GM12865 (cell line): ENCODE results near the gene BIRC6.

Experiments used
- DNase-seq: peaks from one replicate; pipeline ENCODE4 v3.0.0; 2010; ENCODE audit warnings: low read depth
- H3K4me3 ChIP-seq: 2 replicates; pipeline ENCODE4 v1.5.1; 2011; ENCODE audit warnings: mild to moderate bottlenecking, low read depth, low read length, control low read depth
- TF ChIP-seq, protein P1 (sequence below): IDR thresholded peaks from 2 replicates; pipeline ENCODE4 v1.5.1; 2011; ENCODE audit warnings: low read length, control low read depth, low read depth, inconsistent platforms; ENCODE audit not compliant: insufficient read depth; ENCODE audit errors: missing control alignments

The BIRC6 gene

DNA sequence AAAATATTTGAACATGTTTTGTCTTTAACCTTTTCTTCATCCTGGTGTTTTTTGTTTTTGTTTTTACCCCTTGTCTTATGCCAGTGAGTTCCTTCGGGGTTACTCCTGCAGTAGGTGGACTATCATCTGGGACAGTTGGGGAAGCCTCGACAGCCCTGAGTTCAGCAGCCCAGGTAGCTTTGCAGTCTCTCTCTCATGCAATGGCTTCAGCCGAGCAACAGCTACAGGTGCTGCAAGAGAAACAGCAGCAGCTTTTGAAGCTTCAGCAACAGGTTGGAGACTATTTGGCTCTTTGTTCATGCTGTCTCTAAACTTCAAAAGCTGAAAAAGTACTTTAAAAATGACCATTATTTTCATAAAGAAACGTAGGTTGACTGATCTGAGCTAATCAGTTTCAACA, 106.3 kb downstream of the BIRC6 start:
- no peak for DNase-seq
- TF ChIP-seq, protein P1, sequence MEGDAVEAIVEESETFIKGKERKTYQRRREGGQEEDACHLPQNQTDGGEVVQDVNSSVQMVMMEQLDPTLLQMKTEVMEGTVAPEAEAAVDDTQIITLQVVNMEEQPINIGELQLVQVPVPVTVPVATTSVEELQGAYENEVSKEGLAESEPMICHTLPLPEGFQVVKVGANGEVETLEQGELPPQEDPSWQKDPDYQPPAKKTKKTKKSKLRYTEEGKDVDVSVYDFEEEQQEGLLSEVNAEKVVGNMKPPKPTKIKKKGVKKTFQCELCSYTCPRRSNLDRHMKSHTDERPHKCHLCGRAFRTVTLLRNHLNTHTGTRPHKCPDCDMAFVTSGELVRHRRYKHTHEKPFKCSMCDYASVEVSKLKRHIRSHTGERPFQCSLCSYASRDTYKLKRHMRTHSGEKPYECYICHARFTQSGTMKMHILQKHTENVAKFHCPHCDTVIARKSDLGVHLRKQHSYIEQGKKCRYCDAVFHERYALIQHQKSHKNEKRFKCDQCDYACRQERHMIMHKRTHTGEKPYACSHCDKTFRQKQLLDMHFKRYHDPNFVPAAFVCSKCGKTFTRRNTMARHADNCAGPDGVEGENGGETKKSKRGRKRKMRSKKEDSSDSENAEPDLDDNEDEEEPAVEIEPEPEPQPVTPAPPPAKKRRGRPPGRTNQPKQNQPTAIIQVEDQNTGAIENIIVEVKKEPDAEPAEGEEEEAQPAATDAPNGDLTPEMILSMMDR, result no peak

DNA sequence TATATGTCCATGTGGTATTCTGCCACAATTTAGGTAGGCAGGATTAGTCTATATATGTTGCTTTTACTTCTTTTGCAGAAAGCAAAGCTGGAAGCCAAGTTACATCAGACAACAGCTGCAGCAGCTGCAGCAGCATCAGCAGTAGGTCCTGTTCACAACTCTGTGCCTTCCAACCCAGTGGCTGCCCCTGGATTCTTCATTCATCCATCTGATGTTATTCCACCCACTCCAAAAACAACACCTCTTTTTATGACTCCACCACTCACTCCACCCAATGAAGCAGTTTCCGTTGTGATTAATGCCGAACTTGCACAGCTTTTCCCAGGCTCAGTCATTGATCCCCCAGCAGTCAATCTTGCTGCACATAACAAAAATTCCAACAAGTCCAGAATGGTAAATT, 107.6 kb downstream of the BIRC6 start:
- DNase-seq, result no peak
- TF ChIP-seq, protein P1, result no peak
- no peak overlapping the region for H3K4me3 ChIP-seq

More for the DNA sequence above, 106.3 kb downstream of the BIRC6 start:
- no peak overlapping the region for H3K4me3 ChIP-seq

DNA sequence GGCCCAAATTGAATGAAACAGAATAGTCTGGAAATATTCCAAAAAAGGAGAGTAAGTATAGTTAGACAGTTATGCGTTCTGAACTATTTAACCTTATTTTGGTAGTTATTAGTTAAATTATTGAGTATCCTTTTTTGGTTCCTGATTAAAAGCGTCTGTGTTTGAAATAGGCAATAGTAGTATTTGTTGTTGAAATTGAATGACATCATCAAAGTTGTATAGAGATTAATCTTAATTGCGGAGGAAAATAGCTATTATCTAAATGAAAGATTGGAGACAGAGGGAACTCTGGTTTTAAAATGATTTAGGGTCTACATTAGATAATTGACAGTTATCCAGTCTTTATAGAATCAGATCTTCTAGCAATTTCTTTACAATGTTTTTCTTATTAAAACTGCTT, 115.8 kb downstream of the BIRC6 start:
- DNase-seq, result no peak
- TF ChIP-seq, protein P1, result no peak

DNA sequence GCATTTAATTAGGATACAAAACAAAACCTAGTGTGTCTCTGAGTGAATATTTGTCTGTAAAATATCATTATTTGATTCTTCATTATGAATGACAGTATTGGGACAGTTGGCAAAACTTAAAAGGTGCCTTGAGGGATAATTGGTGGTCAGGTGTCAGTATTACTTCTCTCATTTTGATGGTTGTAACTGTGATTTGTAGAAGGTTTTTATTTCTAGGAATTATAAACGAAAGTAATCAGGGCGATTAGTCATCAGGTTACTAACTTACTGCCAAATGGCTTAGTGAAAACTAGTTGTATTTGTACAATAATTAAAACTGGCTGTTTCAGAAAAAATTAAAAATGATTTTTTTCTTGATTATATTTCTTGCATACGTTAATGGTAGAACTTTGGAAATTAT, 117.6 kb downstream of the BIRC6 start:
- no peak overlapping the region for H3K4me3 ChIP-seq
- TF ChIP-seq, protein P1, result no peak
- no peak for DNase-seq

More for the DNA sequence above, 115.8 kb downstream of the BIRC6 start:
- H3K4me3 ChIP-seq, result no peak overlapping the region

DNA sequence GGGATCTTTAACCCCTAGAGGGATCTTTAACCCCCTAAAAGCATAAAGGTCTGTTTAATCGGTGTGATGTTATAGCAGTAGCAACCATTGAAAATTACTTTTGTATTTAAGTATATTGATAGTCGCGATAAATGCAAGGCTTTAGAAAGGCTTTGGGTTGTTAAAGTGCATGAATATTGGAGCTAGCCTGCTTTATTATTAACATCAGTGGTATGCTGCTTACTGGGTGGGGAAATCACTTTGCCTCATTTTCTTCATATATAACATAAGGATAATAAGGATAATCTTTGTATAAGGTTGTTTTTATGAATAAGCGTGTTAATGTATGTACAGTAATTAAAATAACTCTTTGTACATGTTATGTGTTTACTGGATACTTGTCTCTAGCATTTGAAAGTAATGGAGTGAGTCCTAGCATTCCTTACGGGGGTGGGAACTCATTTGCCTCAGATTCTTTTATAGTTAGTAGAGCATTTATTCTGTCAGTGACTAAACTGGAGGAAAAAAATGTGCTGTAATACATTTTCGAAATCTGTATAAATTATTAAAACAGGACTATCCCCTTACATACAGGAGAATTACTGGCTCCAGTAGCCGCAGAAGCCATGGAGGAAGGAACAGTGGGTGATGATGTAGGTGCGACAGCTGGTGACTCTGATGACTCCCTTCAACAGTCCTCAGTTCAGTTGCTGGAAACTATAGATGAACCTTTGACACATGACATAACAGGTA, 122.2 kb downstream of the BIRC6 start:
- H3K4me3 ChIP-seq, result no peak overlapping the region
- TF ChIP-seq, protein P1, result no peak
- no peak for DNase-seq

DNA sequence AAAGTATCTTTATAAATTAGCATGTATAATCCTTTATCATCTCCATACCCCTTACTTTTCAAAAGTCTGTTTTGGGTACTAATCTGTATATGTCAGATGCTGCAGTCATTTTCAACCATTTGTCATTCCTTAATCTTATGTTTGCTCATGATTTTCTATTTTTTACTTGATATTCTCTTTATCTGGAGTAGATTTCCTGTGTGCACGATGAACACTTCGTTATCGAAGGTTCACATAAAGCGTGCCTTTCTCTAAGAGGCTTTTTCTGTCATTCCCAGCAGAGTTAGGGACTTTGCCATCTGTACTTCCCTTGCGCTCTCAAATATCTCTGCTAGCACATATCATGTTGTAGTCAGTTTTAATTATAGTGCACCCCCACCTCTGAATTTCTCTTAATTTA, 123.2 kb downstream of the BIRC6 start:
- TF ChIP-seq, protein P1, result no peak
- no peak for DNase-seq
- no peak overlapping the region for H3K4me3 ChIP-seq

DNA sequence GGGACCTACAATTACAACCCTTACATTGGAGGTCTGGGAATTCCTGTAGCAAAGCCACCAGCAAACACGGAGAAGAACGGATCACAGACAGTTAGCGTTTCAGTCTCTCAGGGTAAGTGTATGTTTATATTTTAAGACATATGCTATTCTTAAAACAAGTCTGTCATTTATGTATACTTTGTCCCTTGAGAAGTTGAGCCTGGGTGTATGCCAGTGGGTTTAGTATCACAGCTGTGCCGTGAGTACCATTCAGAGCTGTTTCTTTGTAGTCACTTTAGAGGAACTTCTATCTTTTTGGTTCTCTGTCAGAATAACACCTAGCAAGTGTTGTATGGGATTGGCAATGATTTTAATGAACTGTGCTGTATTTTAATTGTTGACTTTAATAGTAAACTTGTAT, 125.6 kb downstream of the BIRC6 start:
- H3K4me3 ChIP-seq, result no peak overlapping the region
- TF ChIP-seq, protein P1, result no peak
- no peak for DNase-seq
